Neural cell (in vitro differentiated cells): Measurements from ENCODE around the gene SCUBE1. TPM values are rescaled to one million over a fixed set of nuclear protein-coding genes. Genes with fewer than 3 reads are reported as not detected.
A peak's percentile ranks its signal among the peaks of the same experiment; 100 is the strongest.

Source experiments
- H2AFZ ChIP-seq: fragments of 200-600, 300-800 bp; sonication (generic), shearing (Covaris generic); 2 replicates; pipeline ENCODE4 v1.6.0; 2014; ENCODE audit warnings: low read depth, mild to moderate bottlenecking, antibody characterized with exemption, low read length, moderate library complexity
- H3F3A ChIP-seq: fragments of 200-600 bp; shearing (Covaris generic); 2 replicates; pipeline ENCODE4 v1.6.1; 2016; ENCODE audit warnings: mild to moderate bottlenecking, moderate library complexity, mixed read lengths, antibody characterized with exemption, low read length; ENCODE audit not compliant: insufficient read depth, poor library complexity, severe bottlenecking
- H3K27ac ChIP-seq: fragments of 200-600, 300-800 bp; sonication (generic), shearing (Covaris generic); 2 replicates; pipeline ENCODE4 v1.5.1; 2014; ENCODE audit warnings: mild to moderate bottlenecking, low read length, moderate library complexity
- H3K27me3 ChIP-seq: fragments of 300-800, 200-600 bp; sonication (generic), shearing (Covaris generic); 2 replicates; pipeline ENCODE4 v1.6.0; 2014; ENCODE audit warnings: mild to moderate bottlenecking, low read depth, low read length, moderate library complexity; ENCODE audit not compliant: insufficient read depth
- H3K36me3 ChIP-seq: fragments of 300-800, 200-600 bp; sonication (generic), shearing (Covaris generic); 2 replicates; pipeline ENCODE4 v1.5.1; 2014; ENCODE audit warnings: mild to moderate bottlenecking, antibody characterized with exemption, low read length, moderate library complexity; ENCODE audit not compliant: insufficient read depth
- H3K4me2 ChIP-seq: fragments of 300-800, 200-600 bp; sonication (generic), shearing (Covaris generic); 2 replicates; pipeline ENCODE4 v1.6.0; 2014; ENCODE audit warnings: mild to moderate bottlenecking, low read length
- H3K4me3 ChIP-seq: fragments of 300-800, 200-600 bp; sonication (generic), shearing (Covaris generic); 2 replicates; pipeline ENCODE4 v1.5.1; 2014; ENCODE audit warnings: mild to moderate bottlenecking, low read length, moderate library complexity
- H3K79me2 ChIP-seq: fragments of 200-600 bp; shearing (Covaris generic); replicated peaks from 2 replicates; pipeline ENCODE4 v1.6.0; 2014; ENCODE audit warnings: mild to moderate bottlenecking, low read length, moderate library complexity; ENCODE audit not compliant: insufficient read depth
- H3K9ac ChIP-seq: fragments of 300-800, 200-600 bp; sonication (generic), shearing (Covaris generic); 2 replicates; pipeline ENCODE4 v1.6.1; 2016; ENCODE audit warnings: mild to moderate bottlenecking, low read length, mixed read lengths
- H3K9me2 ChIP-seq: fragments of 200-600 bp; shearing (Covaris generic); 2 replicates; pipeline ENCODE4 v1.6.1; 2016; ENCODE audit warnings: mild to moderate bottlenecking, low read length, mixed read lengths; ENCODE audit not compliant: insufficient read depth
- H3K9me3 ChIP-seq: fragments of 200-600, 300-800 bp; sonication (generic), shearing (Covaris generic); 2 replicates; pipeline ENCODE4 v1.6.1; 2016; ENCODE audit warnings: mild to moderate bottlenecking, mixed run types, low read length, moderate library complexity, mixed read lengths
- H4K20me1 ChIP-seq: fragments of 200-600 bp; shearing (Covaris generic); 2 replicates; pipeline ENCODE4 v1.6.1; 2016; ENCODE audit warnings: mild to moderate bottlenecking, mixed run types; ENCODE audit not compliant: insufficient read depth
- CTCF ChIP-seq: fragments of 450-650 bp; IDR thresholded peaks from 2 replicates; pipeline ENCODE4 v1.5.1; 2014; ENCODE audit warnings: antibody characterized with exemption, mild to moderate bottlenecking, moderate library complexity; ENCODE audit not compliant: poor library complexity, severe bottlenecking
- EP300 ChIP-seq: fragments of 450-650 bp; conservative IDR thresholded peaks from 2 replicates; pipeline ENCODE4 v1.6.1; 2014; ENCODE audit warnings: antibody characterized with exemption, mild to moderate bottlenecking, moderate library complexity; ENCODE audit not compliant: poor library complexity, severe bottlenecking
- EZH2 ChIP-seq: fragments of 200-600, 300-800 bp; shearing (Covaris generic), sonication (generic); IDR thresholded peaks from 2 replicates; pipeline ENCODE4 v1.6.1; 2014; ENCODE audit warnings: antibody characterized with exemption, low read length, borderline replicate concordance, mild to moderate bottlenecking; ENCODE audit not compliant: insufficient read depth, poor library complexity, severe bottlenecking
- MXI1 ChIP-seq: fragments of 450-650 bp; conservative IDR thresholded peaks from 2 replicates; pipeline ENCODE4 v1.6.1; 2014; ENCODE audit warnings: antibody characterized with exemption, mild to moderate bottlenecking; ENCODE audit not compliant: poor library complexity, severe bottlenecking
- POLR2AphosphoS5 ChIP-seq: IDR thresholded peaks from 2 replicates; pipeline ENCODE4 v1.6.1; 2012
- RAD21 ChIP-seq: fragments of 450-650 bp; conservative IDR thresholded peaks from 2 replicates; pipeline ENCODE4 v1.6.1; 2014; ENCODE audit warnings: antibody characterized with exemption, mild to moderate bottlenecking, moderate library complexity
- REST ChIP-seq: IDR thresholded peaks from 2 replicates; pipeline ENCODE4 v1.6.1; 2012; ENCODE audit warnings: borderline replicate concordance
- SMC3 ChIP-seq: fragments of 450-650 bp; conservative IDR thresholded peaks from 2 replicates; pipeline ENCODE4 v1.6.1; 2014; ENCODE audit warnings: antibody characterized with exemption, mild to moderate bottlenecking, moderate library complexity; ENCODE audit not compliant: poor library complexity
- TAF1 ChIP-seq: IDR thresholded peaks from 2 replicates; pipeline ENCODE4 v1.6.1; 2012; ENCODE audit warnings: low read depth
- polyA plus RNA-seq: library from polyadenylated mRNA; depleted of rRNA; stranded (reverse); fragments of >200 nt; gene quantifications from 2 replicates; pipeline ENCODE4 v1.2.3, GENCODE V29; 2014

The SCUBE1 gene
- polyA plus RNA-seq, 1 donor from 2014 or later = 8.4 TPM

- TF ChIP-seq POLR2AphosphoS5 (no peak), EP300 (no peak), CTCF (peak; percentile 18), REST (no peak), SMC3 (no peak), MXI1 (no peak)
- Histone ChIP-seq H4K20me1 (no peaks in the 10 kb centered on the region), H3K27me3 (no peaks in the 10 kb centered on the region), H3K9me2 (no peaks in the 10 kb centered on the region), H3K36me3 (no peaks in the 10 kb centered on the region), H3K9me3 (no peaks in the 10 kb centered on the region), H3K27ac (no peak overlapping the region), H3K9ac (no peak overlapping the region), H3K4me3 (no peak overlapping the region), H2AFZ (no peak overlapping the region), H3K79me2 (no peaks in the 10 kb centered on the region), H3F3A (no peaks in the 10 kb centered on the region), H3K4me2 (no peak overlapping the region)
These were observed 183.5 kb downstream of the SCUBE1 start for GRCh38 chr22:43159484-43160178.

GRCh38 chr22:43158778-43159483 is 184.2 kb downstream of the SCUBE1 start:
- H3K36me3 ChIP-seq = no peaks in the 10 kb centered on the region
- no peaks in the 10 kb centered on the region for H3K9me3 ChIP-seq
- no peak overlapping the region for H3K4me3 ChIP-seq
- H3K4me2 ChIP-seq = no peak overlapping the region
- H3K79me2 ChIP-seq = no peaks in the 10 kb centered on the region
- H3K27ac ChIP-seq = no peak overlapping the region
- TF ChIP-seq RAD21 (no peak), POLR2AphosphoS5 (no peak), SMC3 (no peak), MXI1 (no peak), CTCF (no peak), EP300 (no peak), EZH2 (no peak), REST (no peak), TAF1 (no peak)
- no peak overlapping the region for H3K9ac ChIP-seq
- H2AFZ ChIP-seq = no peak overlapping the region
- H3F3A ChIP-seq = no peaks in the 10 kb centered on the region
- no peaks in the 10 kb centered on the region for H4K20me1 ChIP-seq
- H3K27me3 ChIP-seq = no peaks in the 10 kb centered on the region
- H3K9me2 ChIP-seq = no peaks in the 10 kb centered on the region
